ENCODE measurements around the gene COLEC12.

Gene COLEC12

GRCh38 chr18:328928-329327, 171.6 kb downstream of the COLEC12 start:
- no peak for TF ChIP-seq CTCF (IDR thresholded peaks at IDR 0.05)

GRCh38 chr18:326846-327245, 173.7 kb downstream of the COLEC12 start:
- TF ChIP-seq CTCF (IDR thresholded peaks at IDR 0.05), result no peak

- TF ChIP-seq CTCF (IDR thresholded peaks at IDR 0.05), result no peak
Observed at GRCh38 chr18:323253-323622, 177.3 kb downstream of the COLEC12 start.

- no peak for TF ChIP-seq CTCF (IDR thresholded peaks at IDR 0.05)
Observed at GRCh38 chr18:321865-322467, 178.5 kb downstream of the COLEC12 start.

GRCh38 chr18:320155-320554, 180.3 kb downstream of the COLEC12 start:
- no peak for TF ChIP-seq CTCF (IDR thresholded peaks at IDR 0.05)

- no peak for TF ChIP-seq CTCF (IDR thresholded peaks at IDR 0.05)
Observed at GRCh38 chr18:319720-320119, 180.8 kb downstream of the COLEC12 start.

- TF ChIP-seq CTCF (IDR thresholded peaks at IDR 0.05), result no peak
Observed at GRCh38 chr18:318791-319291, 181.7 kb downstream of the COLEC12 start.

- TF ChIP-seq CTCF (IDR thresholded peaks at IDR 0.05), result no peak
Observed at GRCh38 chr18:317618-318017, 182.9 kb downstream of the COLEC12 start.

All from LNCAP (cell line).